Stimulated activated CD8-positive, alpha-beta memory T cell treated with anti-CD3 and anti-CD28 coated beads, Interleukin-15, amount 100 ng/mL, for 24 hours (primary cell): ENCODE measurements around the gene PLD6.
A peak's percentile ranks its signal among the peaks of the same experiment; 100 is the strongest.

Experiments
- DNase-seq: peaks from one replicate; pipeline ENCODE4 v3.0.0-alpha.2; 2020; ENCODE audit warnings: low read depth

The PLD6 gene

GRCh38 chr17:17227608-17228520 is 21.7 kb upstream of the PLD6 start:
- DNase-seq: no peak

DNA sequence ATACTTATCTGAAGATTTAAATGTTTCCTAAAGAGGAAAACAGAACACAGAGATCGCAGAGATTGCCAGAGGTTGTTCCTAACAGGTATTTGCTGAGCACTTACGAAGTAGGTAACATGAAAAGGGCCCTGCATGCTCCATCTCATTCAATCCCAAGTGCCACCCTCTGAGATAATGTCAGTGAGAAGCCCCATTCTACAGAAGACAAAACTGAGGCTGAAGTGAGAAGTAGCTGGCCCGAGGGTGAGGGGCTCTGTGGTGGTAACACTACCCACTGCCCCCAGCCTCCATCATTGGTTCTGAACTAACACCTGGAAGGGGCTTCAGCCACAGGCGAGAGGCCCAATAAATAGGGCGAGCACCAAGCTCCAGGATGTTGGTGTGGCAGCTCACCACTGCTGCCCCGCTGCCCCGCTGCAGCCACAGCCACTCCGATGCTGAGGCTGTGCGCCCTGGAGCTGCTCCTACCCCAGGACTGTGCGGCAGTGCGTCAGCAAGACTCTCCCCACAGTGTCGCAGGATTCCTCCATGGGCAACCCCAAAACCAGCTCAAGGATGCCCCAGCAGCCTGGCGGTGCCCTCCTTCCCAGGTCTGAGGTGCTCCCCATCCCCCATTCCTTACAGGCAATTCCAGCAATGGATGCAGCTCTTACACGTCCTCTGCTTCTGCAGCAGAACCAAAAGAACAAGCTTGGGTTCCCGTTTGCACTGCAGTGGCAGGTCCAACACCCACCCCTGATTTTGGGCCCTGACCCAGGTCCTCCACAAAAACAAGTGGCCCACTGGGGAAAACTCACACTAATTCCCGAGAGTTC is 20.5 kb upstream of the PLD6 start:
- DNase-seq: no peak

DNA sequence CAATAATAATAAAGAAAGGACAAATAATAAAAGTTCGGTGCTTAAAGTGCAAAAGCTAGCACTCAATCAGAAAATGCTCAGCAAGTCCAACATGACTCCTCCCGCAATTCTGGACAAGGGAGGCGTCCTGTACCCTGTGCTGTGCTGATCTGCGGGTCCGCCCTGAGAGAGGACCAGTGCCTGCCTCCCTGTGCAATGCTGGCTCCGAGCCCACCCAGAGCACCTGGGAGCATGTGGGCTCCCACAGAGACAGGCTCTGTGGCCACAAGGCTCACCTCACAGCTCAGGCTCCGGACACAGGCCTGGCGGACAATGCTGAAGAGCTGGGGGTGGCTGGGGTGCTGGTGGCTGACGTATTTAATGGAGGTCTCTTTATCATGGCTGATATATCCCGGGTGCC is 19.8 kb upstream of the PLD6 start:
- DNase-seq: no peak

- no peak for DNase-seq
Measured at GRCh38 chr17:17224137-17224536, 18.0 kb upstream of the PLD6 start.

DNA sequence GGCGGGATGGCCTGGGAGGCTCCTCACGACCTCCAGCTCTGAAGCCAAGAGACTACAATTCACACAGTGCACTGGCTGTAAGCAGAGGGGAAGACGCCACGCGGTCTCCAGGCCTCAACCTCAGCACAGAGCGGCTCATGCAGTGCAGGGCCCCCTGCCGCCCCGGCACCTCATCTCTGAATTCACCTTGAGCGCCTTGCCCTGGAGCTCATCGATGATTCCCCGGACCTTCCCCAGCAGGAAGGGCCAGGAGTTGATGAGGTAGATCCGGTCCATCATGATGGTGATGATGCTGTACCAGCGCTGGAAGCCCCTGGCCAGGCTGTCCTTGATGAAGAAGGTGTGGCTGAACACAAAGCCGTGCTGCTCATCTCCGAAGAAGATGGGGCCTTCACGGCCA is 17.6 kb upstream of the PLD6 start:
- DNase-seq: no peak

GRCh38 chr17:17221329-17221728 is 15.2 kb upstream of the PLD6 start:
- DNase-seq: no peak

GRCh38 chr17:17220529-17220928 is 14.4 kb upstream of the PLD6 start:
- DNase-seq: no peak

DNA sequence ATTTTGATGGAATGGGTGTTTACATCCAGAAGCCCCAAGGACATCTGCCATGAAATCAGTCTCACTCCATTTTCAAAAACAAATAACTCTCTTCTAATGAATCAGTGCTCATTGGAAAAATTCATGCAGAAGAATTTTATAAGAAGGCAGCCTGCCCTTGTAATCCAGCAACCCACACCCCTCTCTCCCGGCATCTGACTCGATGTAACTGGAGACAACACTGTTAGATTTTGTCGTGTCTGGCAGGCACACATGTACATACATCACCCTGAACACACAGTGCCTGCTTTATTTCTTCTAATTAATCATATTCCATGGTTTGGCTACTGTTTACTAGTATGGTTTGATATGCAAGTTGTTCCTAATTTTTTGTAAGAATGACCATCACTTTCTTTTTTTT is 11.9 kb upstream of the PLD6 start:
- DNase-seq: no peak

DNA sequence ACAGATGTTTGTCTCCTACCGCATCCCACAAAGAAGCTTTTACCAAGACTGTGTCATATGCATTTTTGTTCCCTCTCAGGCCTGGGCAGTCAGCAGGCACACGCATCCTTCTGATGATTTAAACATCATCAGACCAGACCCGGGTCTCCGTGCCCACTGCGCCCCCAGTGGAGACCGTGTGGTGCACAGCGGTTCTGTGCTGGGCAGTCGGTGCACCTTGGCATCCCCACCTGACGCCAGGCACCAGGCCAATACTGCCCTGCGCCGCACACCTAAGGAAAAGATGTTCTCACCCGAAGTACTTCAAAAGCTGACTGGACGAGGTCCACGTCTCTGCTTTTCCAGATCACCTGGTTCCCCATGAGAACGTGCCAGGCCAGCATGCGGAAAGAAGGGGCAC is 10.6 kb upstream of the PLD6 start:
- no peak for DNase-seq

DNA sequence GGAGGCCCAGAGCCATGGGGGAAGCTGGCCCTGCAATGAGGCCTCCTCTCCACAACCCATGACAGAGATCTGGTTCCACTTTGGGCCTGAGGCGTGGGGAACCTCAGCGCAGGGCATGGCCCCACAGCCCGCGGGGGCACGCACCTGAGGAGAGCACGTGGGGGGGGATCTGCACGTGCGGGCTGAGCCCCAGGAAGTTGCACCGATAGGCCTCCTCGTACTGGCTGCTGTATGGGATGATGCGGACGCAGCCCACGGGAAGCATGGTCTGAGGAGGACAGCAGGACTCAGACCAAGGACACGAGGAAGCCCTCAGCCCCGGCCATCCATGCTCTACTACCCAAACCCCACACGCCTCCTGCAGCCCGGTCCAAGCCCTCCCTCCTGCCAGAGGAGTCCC is 10.1 kb upstream of the PLD6 start:
- DNase-seq: no peak

- DNase-seq: no peak
Measured at GRCh38 chr17:17215575-17215974, 9.4 kb upstream of the PLD6 start.

GRCh38 chr17:17214646-17215436 is 8.7 kb upstream of the PLD6 start:
- DNase-seq: no peak

GRCh38 chr17:17213775-17214174 is 7.6 kb upstream of the PLD6 start:
- DNase-seq: no peak

GRCh38 chr17:17207998-17208397 is 1.9 kb upstream of the PLD6 start:
- DNase-seq: no peak

DNA sequence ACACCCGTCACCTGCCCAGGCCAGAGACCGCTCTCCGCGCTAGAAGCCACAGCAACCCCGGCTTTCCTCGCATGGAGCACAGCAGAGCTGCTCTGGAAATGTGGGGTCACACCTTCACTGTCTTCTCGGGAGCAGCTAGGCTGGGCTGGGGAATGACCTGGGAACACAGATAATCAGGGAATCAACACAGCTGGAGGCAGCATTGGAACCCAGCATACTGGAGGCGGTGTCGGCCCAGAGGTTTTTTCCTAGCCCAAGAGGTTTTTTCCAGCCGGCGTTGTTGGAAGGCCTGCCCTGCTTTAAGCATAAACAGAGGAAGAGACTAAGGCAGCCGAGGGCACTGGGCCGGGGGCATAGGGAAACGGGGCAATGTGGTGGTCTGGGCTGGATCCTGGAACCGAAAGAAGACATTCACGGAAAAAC is 791 bp upstream of the PLD6 start:
- no peak for DNase-seq

- peak; percentile 29 for DNase-seq
Measured at GRCh38 chr17:17205368-17206123, 587 bp downstream of the PLD6 start.

GRCh38 chr17:17204635-17205231 is 1.4 kb downstream of the PLD6 start:
- no peak for DNase-seq

- DNase-seq: no peak
Measured at GRCh38 chr17:17204041-17204591, 2.0 kb downstream of the PLD6 start.

- no peak for DNase-seq
Measured at GRCh38 chr17:17203173-17203730, 2.9 kb downstream of the PLD6 start.

GRCh38 chr17:17201907-17202306 is 4.2 kb downstream of the PLD6 start:
- DNase-seq: no peak

GRCh38 chr17:17201271-17201670 is 4.9 kb downstream of the PLD6 start:
- DNase-seq: no peak
